ENCODE results near the gene PABPC1L2B.
"Not testable (repeated sequence)": the region's sequence is repeated elsewhere in the genome, so short reads cannot be mapped to it uniquely, and the experiment has no call there.

Gene PABPC1L2B

GRCh38 chrX:73002733-73003132, at the start of gene PABPC1L2B:
Gene PABPC1L2B (plus strand): TSS chrX:73002939. CDS start chrX:73003643, 704 bp downstream.
- not testable (repeated sequence) for DNase-seq (ENCODE audit: low spot score)

DNA sequence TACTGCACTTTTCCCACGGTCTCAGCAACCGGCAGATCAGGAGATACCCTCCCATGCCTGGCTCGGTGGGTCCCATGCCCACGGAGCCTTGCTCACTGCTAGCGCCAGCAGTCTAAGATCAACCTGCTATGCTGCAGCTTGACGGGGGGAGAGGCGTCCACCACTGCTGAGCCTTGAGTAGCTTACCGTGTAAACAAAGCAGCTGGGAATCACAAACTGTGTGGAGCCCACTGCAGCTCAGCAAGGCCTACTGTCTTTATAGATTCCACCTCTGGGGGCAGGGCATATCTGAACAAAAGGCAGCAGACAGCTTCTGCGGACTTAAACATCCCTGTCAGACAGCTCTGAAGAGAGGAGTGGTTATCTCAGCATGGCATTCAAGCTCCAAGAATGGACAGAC, 42.8 kb upstream of the PABPC1L2B start:
- not testable (repeated sequence) for DNase-seq (ENCODE audit: low spot score)

DNA sequence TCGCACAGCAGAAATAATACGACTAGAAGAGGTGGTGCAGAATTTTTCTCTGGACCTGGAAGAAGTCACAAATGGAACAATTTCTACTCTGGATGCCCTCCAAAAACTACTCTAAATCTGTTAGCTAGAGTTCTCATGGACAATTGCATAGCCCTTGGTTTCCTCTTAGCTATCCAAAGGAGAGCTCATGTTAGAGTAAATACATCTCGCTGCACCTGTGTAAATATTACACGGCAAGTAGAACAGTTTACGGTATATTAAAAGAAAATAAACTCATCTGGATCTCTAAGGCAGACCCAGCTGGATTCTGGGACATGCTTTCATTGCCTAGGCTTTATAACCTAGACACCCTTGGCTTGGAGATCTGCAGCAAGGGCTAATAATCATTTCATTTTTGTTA, 30.9 kb upstream of the PABPC1L2B start:
- DNase-seq (ENCODE audit: low spot score) = not testable (repeated sequence)

DNA sequence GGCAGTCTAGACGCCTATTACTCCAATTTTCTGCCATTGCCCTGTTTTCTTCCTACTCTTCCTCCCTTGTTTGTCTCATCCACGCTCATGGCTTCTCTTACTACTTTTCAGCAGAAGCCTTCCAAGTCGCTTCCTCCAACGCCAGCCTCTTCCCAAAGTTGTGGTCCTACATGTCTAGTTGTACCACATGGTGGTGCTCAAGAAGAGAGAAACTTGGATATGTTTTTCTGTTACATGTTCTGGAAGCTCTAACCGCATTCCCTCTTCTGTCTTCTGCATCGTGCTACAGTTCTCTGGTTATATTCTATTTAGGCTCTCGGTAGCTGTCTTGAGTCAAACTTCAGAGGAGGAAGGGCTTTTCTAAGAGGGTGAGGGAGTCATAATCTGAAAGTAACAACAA, 27.9 kb upstream of the PABPC1L2B start:
- not testable (repeated sequence) for DNase-seq (ENCODE audit: low spot score)

DNA sequence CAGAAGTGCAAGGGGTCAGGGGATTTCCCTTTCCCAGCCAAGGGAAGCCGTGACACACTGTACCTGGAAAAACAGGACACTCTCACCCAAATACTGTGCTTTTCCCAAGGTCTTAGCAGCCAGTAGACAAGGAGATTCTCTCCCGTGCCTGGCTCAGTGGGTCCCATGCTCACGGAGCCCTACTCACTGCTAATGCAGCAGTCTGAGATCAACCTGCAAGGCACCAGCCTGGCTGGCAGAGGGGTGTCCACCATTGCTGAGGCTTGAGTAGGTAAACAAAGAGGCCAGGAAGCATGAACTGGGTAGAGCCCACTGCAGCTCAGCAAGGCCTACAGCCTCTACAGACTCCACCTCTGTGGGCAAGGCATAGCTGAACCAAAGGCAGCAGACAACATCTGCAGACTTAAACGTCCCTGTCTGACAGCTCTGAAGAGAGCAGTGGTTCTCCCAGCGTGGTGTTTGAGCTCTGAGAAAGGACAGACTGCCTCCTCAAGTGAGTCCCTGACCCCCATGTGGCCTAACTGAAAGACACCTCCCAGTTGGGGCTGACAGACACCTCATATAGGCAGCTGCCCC, 21.8 kb upstream of the PABPC1L2B start:
- DNase-seq (ENCODE audit: low spot score) = not testable (repeated sequence)

- not testable (repeated sequence) for DNase-seq (ENCODE audit: low spot score)
These were observed 1.3 kb downstream of the PABPC1L2B start for GRCh38 chrX:73004032-73004431.

DNA sequence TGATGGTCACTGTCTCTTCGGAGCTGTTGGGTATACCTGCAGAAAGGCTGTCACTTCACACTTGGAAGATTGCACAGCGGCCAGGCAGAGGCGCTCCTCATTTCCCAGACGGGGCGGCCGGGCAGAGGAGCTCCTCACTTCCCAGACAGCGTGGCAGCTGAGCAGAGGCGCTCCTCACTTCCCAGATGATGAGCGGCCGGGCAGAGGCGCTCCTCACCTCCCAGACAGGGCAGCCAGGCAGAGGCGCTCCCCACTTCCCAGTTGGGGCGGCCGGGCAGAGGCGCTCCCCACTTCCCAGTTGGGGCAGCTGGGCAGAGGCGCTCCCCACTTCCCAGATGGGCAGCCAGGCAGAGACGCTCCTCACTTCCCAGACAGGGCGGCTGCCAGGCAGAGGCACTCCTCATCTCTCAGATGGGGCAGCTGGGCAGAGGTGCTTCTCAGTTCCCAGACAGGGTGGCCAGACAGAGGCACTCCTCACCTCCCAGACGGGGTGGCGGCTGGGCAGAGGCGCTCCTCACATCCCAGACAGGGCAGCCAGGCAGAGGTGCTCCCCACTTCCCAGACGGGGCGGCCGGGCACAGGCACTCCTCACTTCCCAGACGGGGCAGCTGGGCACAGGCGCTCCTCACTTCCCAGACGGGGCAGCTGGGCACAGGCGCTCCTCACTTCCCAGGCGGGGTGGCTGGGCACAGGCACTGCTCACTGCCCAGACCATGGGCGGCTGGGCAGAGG, 18.8 kb downstream of the PABPC1L2B start:
- DNase-seq (ENCODE audit: low spot score) = no peak

- not testable (repeated sequence) for DNase-seq (ENCODE audit: low spot score)
These were observed 19.3 kb downstream of the PABPC1L2B start for GRCh38 chrX:73022093-73022445.

- no peak for DNase-seq (ENCODE audit: low spot score)
These were observed 26.1 kb downstream of the PABPC1L2B start for GRCh38 chrX:73028876-73029275.

Measured in activated CD4-positive, alpha-beta T cell treated with anti-CD3 and anti-CD28 coated beads, Interleukin-2, Interleukin-4, amounts not matched to agents 100 ng/mL and 50 ng/mL, durations not matched to agents 16 hours and 8 hours (primary cell).